CD4-positive, alpha-beta T cell treated with Interleukin-17A for 4 hours (primary cell): ENCODE data around the gene FAM174C.
"Not testable (repeated sequence)": the region's sequence is repeated elsewhere in the genome, so short reads cannot be mapped to it uniquely, and the experiment has no call there.

Source experiments
- DNase-seq: peaks from one replicate; pipeline ENCODE4 v3.0.0-alpha.2; 2020; ENCODE audit warnings: mixed read lengths

Gene FAM174C

DNA sequence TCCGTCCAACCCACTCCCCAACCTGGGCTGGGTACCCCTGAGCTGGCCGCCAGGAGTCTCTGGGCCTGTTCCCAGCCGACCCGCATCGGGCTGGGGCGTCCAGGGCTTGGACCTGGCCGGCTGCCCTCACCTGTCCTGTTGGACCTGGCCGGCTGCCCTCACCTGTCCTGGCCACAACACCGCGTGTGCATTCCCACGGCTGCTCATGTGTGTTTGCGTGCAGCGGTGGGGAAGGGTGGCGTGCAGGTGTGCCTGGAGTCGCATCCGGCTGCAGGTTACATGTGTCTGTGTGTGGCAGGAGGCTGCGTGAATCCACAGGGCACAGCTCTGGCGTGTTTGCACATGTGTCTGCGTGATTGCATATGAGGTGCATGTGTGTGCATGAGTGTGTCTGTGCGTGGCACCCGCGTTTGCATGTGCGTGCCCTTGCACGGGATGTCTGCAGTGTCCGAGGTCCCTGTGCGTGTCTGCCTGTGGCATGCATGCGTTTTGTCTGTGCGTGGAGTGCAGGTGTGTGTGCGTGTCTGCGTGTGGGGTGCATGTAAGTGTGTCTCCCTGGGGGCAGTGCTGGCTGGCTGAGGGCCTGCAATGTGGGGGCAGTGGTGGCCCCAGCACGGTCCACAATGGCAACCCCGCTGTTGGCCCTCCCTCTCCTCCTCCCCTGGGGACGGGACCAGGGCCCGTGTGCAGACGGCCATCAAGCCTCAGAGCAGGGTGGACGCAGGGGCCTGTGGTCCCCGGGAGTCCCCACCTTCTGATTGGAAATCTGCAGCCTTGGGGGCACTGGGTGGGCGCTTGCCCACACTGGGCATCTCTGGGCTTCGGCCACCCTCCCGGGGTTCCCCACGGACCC, 13.7 kb downstream of the FAM174C start:
- DNase-seq, result no peak

- no peak for DNase-seq
Measured at GRCh38 chr19:1289686-1290025, 14.3 kb downstream of the FAM174C start.

DNA sequence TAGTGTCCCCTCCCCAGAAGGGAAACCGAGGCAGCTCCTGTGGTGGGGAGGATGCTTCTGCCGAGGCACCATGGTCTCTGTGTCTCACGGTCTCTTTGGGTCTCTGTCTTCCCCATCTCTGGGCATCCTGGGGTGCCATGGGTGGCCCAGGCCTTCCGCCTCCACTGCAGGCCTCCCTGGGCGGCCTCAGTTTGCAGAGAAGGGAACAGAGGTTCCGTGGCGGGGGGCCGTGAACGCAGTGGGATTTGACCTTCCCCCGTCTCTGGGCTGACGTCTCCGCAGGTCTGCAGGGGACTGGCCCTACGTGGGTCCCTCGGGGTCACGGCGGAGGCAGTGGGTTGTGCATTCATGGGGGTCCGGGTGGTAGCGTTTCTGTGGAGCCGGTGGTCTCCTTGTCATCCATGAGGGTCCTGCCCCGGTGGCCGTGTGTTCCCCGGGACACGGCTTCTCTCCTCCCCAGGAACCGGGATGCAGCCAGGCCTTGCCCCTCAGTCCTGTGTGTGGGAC, 14.9 kb downstream of the FAM174C start:
- DNase-seq, result no peak

- DNase-seq, result no peak
Measured at GRCh38 chr19:1290703-1291651, 15.6 kb downstream of the FAM174C start.

DNA sequence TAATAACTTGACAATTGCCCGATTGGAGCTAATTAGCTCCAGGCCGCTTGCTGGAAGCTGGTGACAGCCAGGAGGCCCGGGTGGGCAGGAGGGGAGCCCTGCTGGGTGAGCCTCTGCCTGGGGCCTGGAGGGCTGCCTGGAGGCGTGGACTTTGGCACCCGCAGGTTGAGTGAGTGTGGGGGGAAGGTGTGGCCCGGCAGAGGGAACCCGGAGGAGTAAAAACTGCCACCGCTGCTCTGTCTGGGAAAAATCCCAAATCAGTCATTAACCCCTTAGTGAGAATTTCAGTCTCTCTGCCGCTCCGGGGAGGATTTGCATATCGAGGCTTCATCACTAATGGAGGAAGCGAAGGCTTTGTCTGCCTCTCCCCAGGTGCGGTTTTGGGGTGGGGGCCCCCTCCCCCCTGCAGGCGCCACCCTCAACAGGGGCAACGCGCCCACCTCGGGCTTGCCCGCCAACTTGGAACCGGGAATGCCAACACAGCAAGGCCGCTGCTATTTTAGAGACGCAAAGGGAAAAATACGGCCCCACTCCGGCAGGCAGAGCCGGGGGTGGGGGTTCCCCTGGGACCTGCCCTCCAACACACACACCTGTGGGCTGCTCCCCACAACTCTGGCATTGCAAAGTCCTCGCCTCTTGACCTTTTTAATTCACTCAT, 16.6 kb downstream of the FAM174C start:
- DNase-seq, result no peak

- DNase-seq, result no peak
Measured at GRCh38 chr19:1292419-1293151, 17.3 kb downstream of the FAM174C start.

DNA sequence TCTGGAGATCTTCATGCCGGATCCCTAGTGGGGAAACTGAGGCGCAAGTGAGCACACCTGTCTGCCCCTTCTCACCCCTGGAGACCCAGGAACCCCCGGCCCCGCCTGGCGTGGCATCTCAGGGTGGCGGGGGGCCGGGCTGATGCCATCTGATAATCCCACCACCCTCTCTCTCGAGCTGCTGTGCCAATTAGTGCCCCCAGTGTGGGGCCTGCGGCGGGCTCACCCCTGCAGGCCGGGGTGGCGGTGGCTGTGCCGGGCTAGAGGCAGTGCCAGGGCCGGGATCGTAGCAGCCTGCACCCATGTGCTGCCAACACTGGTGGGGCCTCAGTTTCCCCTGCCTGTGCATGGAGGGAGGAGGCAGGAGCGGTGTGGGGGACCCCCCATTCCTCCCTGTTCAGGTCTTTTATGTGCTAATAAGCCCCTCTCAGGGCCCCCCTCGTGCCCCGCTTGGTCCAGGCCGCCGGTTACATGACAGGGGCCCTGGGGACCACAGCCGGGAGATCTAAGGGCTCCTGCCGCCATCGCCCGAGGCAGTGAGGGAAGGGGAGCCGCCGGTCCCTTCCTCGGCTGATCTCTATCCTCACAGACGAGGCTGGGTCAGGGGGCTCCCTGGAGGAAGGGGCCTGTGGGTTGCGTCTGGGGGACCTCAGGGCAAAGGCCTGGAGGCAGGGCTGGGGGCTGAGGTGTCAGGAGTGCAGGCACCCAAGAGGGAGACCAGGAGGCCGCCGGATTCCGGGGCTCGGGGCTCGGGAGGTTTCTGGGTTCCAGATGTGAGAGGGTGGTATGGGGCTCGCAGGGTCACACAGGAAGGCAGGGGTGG, 18.7 kb downstream of the FAM174C start:
- DNase-seq, result no peak

DNA sequence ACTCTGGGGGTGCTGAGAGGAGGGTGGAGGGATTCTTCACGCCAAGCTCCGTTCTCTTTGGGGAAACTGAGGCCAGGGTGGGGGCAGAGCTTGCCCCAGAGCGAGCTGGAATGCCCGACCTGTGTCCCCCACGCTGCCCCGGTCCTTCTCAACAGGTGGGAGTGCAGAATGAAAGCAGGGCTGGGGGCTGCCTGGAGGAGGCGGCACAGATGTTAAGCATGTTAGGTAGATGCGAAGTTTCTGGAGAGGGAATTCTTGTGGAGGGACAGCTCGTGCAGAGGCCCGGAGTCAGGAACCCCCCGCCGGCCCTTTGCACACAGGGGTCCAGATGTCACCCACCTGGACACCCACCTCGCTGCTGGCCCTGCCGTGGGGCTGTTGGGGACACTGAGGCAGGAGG, 19.4 kb downstream of the FAM174C start:
- DNase-seq, result no peak

DNA sequence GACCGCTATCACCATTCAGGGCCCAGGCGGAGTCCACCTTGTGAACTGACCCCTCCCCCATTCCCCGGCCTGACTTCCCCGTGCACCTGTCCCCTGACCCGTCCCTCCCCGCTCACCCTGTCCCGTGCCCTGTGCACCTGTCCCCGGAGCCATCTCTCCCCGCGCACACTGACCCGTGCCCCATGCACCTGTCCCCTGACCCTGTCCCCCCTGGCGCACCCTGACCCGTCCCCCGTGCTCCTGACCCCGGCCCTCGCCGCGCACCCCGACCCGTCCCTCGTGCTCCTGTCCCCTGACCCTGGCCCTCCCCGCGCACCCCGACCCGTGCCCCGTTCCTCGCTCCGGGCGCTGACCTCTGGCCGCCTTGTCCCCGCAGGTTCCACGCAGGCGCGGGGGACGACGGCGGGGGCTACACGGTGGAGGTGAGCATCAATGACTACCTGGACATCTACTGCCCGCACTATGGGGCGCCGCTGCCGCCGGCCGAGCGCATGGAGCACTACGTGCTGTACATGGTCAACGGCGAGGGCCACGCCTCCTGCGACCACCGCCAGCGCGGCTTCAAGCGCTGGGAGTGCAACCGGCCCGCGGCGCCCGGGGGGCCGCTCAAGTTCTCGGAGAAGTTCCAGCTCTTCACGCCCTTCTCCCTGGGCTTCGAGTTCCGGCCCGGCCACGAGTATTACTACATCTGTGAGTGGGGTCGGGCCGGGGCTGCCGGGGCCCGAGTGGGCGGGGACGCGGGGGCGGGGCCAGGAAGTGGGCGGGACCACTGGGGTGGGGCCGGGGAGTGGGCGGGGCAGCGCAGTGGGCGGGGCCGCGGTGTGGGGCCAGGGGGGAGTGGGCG, 20.1 kb downstream of the FAM174C start:
- peak; percentile 18 for DNase-seq

- DNase-seq, result no peak
Measured at GRCh38 chr19:1296078-1296477, 20.7 kb downstream of the FAM174C start.

- DNase-seq, result no peak
Measured at GRCh38 chr19:1296575-1297271, 21.4 kb downstream of the FAM174C start.

DNA sequence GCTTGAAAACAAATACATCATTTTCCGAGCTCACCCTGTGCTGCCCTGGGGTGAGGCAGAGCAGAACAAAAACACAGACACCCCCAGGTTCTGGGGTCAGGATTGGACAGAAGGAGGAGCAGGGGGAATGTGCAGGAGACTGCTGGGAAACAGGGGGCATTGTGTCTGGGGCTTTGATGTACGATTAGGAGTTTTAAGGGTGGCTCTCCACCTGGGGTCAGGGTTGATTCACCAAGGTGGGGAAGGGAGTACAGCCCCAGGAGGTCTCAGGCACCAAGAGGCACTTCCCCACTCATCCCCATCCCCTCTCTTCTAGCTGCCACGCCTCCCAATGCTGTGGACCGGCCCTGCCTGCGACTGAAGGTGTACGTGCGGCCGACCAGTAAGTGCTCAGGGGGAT, 22.9 kb downstream of the FAM174C start:
- no peak for DNase-seq

DNA sequence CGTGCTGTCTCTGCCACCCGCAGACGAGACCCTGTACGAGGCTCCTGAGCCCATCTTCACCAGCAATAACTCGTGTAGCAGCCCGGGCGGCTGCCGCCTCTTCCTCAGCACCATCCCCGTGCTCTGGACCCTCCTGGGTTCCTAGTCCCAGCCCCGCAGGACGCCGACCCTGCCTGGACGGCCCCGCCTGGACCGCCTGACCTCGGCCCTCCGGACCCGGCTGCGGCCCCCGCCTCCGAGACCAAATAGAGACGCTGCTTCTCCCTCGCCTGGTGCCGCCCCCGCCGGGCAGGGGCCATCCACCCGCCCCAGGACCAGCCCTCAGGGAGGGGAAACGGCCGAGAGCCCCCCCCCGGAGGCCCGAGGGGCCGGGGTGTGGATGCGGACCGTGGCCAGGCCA, 24.5 kb downstream of the FAM174C start:
- no peak for DNase-seq

- no peak for DNase-seq
Measured at GRCh38 chr19:1300744-1301490, 25.6 kb downstream of the FAM174C start.

DNA sequence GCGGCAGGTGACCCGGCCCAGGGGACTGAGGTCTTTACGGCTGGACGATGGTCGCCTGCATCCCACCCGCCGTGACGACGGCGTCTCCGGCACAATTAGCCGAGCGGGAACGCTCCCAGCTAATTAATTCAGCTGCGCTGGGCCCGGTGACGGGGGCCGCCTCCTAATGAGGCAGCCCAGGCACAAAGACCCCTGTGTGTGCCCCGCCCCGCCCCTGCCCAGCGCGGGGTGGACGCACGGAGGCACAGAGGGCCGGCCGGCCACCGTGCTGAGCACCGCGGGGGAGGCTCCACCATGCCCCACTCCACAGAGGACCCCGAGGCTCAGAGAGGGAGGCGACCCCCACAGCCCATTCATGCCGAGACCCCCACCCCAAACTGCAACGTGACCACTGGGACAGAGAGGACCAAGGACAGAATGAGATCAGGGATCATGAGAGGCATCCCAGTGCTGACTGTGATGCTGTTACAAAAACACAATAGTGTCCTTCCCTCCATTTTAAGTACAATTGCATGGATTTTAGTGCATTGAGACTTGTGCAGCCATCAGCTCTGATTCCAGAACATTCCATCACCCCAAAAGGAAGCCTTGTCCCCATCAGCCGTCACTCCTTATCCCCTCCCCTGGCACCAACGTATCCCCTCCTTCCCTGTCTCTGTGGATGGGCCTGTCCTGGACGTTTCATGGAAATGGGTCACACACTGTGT, 27.4 kb downstream of the FAM174C start:
- DNase-seq, result no peak

GRCh38 chr19:1304197-1304924, 29.0 kb downstream of the FAM174C start:
- DNase-seq, result no peak

DNA sequence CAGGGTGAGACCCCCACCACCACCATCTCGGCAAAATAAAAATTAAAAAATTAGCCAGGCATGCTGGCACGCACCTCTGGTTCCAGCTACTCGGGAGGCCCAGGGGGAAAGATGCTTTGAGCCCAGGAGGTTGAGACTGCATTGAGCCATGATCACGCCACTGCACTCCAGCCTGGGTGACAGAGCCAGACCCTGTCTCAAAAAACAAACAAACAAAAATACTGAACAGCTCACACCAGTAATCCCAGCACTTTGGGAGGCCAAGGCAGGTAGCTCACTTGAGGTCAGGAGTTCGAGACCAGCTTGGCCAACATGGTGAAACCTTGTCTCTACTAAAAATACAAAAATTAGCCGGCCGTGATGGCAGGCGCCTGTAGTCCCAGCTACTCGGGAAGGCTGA, 30.0 kb downstream of the FAM174C start:
- not testable (repeated sequence) for DNase-seq

GRCh38 chr19:1307320-1307719, 32.0 kb downstream of the FAM174C start:
- DNase-seq, result no peak
